ENCODE data around the gene ODF2L.

The ODF2L gene

GRCh38 chr1:86423473-86423872 lies 27.4 kb upstream of the ODF2L start:
- no peak overlapping the region for H3K9ac ChIP-seq (ENCODE audit: low read depth, low read length)
- no peaks in the 10 kb centered on the region for H3K36me3 ChIP-seq (ENCODE audit: control insufficient read depth, insufficient read depth, low read length)
- no peaks in the 10 kb centered on the region for H3K9me3 ChIP-seq (ENCODE audit: control insufficient read depth, insufficient read depth, low read length)
- H3K27ac ChIP-seq (ENCODE audit: low read depth, low read length) = no peak overlapping the region
- H3K4me3 ChIP-seq (ENCODE audit: low read depth, low read length) = no peak overlapping the region
- no peaks in the 10 kb centered on the region for H3K27me3 ChIP-seq (ENCODE audit: control insufficient read depth, insufficient read depth, low read length)
- H3K4me1 ChIP-seq (ENCODE audit: control insufficient read depth, insufficient read depth, low read length) = no peaks in the 10 kb centered on the region

- Histone ChIP-seq H3K27me3 (ENCODE audit: control insufficient read depth, insufficient read depth, low read length) (no peaks in the 10 kb centered on the region), H3K9ac (ENCODE audit: low read depth, low read length) (no peak overlapping the region), H3K4me1 (ENCODE audit: control insufficient read depth, insufficient read depth, low read length) (no peaks in the 10 kb centered on the region), H3K27ac (ENCODE audit: low read depth, low read length) (no peak overlapping the region), H3K9me3 (ENCODE audit: control insufficient read depth, insufficient read depth, low read length) (no peaks in the 10 kb centered on the region), H3K36me3 (ENCODE audit: control insufficient read depth, insufficient read depth, low read length) (no peaks in the 10 kb centered on the region), H3K4me3 (ENCODE audit: low read depth, low read length) (no peak overlapping the region)
Measured at GRCh38 chr1:86421601-86422280, 25.6 kb upstream of the ODF2L start.

- no peaks in the 10 kb centered on the region for H3K36me3 ChIP-seq (ENCODE audit: control insufficient read depth, insufficient read depth, low read length)
- no peaks in the 10 kb centered on the region for H3K9me3 ChIP-seq (ENCODE audit: control insufficient read depth, insufficient read depth, low read length)
- H3K27ac ChIP-seq (ENCODE audit: low read depth, low read length) = no peak overlapping the region
- no peak overlapping the region for H3K9ac ChIP-seq (ENCODE audit: low read depth, low read length)
- no peaks in the 10 kb centered on the region for H3K27me3 ChIP-seq (ENCODE audit: control insufficient read depth, insufficient read depth, low read length)
- no peak overlapping the region for H3K4me3 ChIP-seq (ENCODE audit: low read depth, low read length)
- H3K4me1 ChIP-seq (ENCODE audit: control insufficient read depth, insufficient read depth, low read length) = no peaks in the 10 kb centered on the region
Measured at GRCh38 chr1:86419277-86419903, 23.3 kb upstream of the ODF2L start.

GRCh38 chr1:86416343-86416742 lies 20.2 kb upstream of the ODF2L start:
- Histone ChIP-seq H3K4me3 (ENCODE audit: low read depth, low read length) (no peak overlapping the region), H3K9ac (ENCODE audit: low read depth, low read length) (no peak overlapping the region), H3K36me3 (ENCODE audit: control insufficient read depth, insufficient read depth, low read length) (no peaks in the 10 kb centered on the region), H3K27ac (ENCODE audit: low read depth, low read length) (no peak overlapping the region), H3K27me3 (ENCODE audit: control insufficient read depth, insufficient read depth, low read length) (no peaks in the 10 kb centered on the region), H3K4me1 (ENCODE audit: control insufficient read depth, insufficient read depth, low read length) (no peaks in the 10 kb centered on the region), H3K9me3 (ENCODE audit: control insufficient read depth, insufficient read depth, low read length) (no peaks in the 10 kb centered on the region)

- Histone ChIP-seq H3K9ac (ENCODE audit: low read depth, low read length) (no peak overlapping the region), H3K27ac (ENCODE audit: low read depth, low read length) (no peak overlapping the region), H3K4me3 (ENCODE audit: low read depth, low read length) (no peak overlapping the region), H3K9me3 (ENCODE audit: control insufficient read depth, insufficient read depth, low read length) (no peaks in the 10 kb centered on the region), H3K4me1 (ENCODE audit: control insufficient read depth, insufficient read depth, low read length) (no peaks in the 10 kb centered on the region), H3K27me3 (ENCODE audit: control insufficient read depth, insufficient read depth, low read length) (no peaks in the 10 kb centered on the region), H3K36me3 (ENCODE audit: control insufficient read depth, insufficient read depth, low read length) (no peaks in the 10 kb centered on the region)
Measured at GRCh38 chr1:86410879-86411278, 14.8 kb upstream of the ODF2L start.

GRCh38 chr1:86409416-86410021 lies 13.4 kb upstream of the ODF2L start:
- Histone ChIP-seq H3K9me3 (ENCODE audit: control insufficient read depth, insufficient read depth, low read length) (no peaks in the 10 kb centered on the region), H3K4me1 (ENCODE audit: control insufficient read depth, insufficient read depth, low read length) (no peaks in the 10 kb centered on the region), H3K27ac (ENCODE audit: low read depth, low read length) (no peak overlapping the region), H3K36me3 (ENCODE audit: control insufficient read depth, insufficient read depth, low read length) (no peaks in the 10 kb centered on the region), H3K9ac (ENCODE audit: low read depth, low read length) (no peak overlapping the region), H3K27me3 (ENCODE audit: control insufficient read depth, insufficient read depth, low read length) (no peaks in the 10 kb centered on the region), H3K4me3 (ENCODE audit: low read depth, low read length) (no peak overlapping the region)

GRCh38 chr1:86396498-86396890 lies 371 bp upstream of the ODF2L start:
- H3K4me3 ChIP-seq (ENCODE audit: low read depth, low read length) = peak overlapping the region; percentile 71
- no peaks in the 10 kb centered on the region for H3K36me3 ChIP-seq (ENCODE audit: control insufficient read depth, insufficient read depth, low read length)
- H3K27ac ChIP-seq (ENCODE audit: low read depth, low read length) = peak overlapping the region; percentile 82
- H3K27me3 ChIP-seq (ENCODE audit: control insufficient read depth, insufficient read depth, low read length) = no peaks in the 10 kb centered on the region
- H3K9ac ChIP-seq (ENCODE audit: low read depth, low read length) = peak overlapping the region; percentile 54; the same call in 1 of the 2 replicates
- no peaks in the 10 kb centered on the region for H3K9me3 ChIP-seq (ENCODE audit: control insufficient read depth, insufficient read depth, low read length)
- peaks cover 7% of the 10 kb centered on the region for H3K4me1 ChIP-seq (ENCODE audit: control insufficient read depth, insufficient read depth, low read length)

- Histone ChIP-seq H3K4me1 (ENCODE audit: control insufficient read depth, insufficient read depth, low read length) (peaks cover 7% of the 10 kb centered on the region), H3K9ac (ENCODE audit: low read depth, low read length) (no peak overlapping the region), H3K9me3 (ENCODE audit: control insufficient read depth, insufficient read depth, low read length) (no peaks in the 10 kb centered on the region), H3K36me3 (ENCODE audit: control insufficient read depth, insufficient read depth, low read length) (no peaks in the 10 kb centered on the region), H3K4me3 (ENCODE audit: low read depth, low read length) (peak overlapping the region; percentile 27; the same call in 1 of the 2 replicates), H3K27ac (ENCODE audit: low read depth, low read length) (no peak overlapping the region), H3K27me3 (ENCODE audit: control insufficient read depth, insufficient read depth, low read length) (no peaks in the 10 kb centered on the region)
Measured at GRCh38 chr1:86394416-86394815, 1.7 kb downstream of the ODF2L start.

- Histone ChIP-seq H3K9me3 (ENCODE audit: control insufficient read depth, insufficient read depth, low read length) (no peaks in the 10 kb centered on the region), H3K36me3 (ENCODE audit: control insufficient read depth, insufficient read depth, low read length) (no peaks in the 10 kb centered on the region), H3K27me3 (ENCODE audit: control insufficient read depth, insufficient read depth, low read length) (no peaks in the 10 kb centered on the region), H3K4me1 (ENCODE audit: control insufficient read depth, insufficient read depth, low read length) (no peaks in the 10 kb centered on the region; the same call in 1 of the 2 replicates), H3K4me3 (ENCODE audit: low read depth, low read length) (no peak overlapping the region), H3K9ac (ENCODE audit: low read depth, low read length) (no peak overlapping the region), H3K27ac (ENCODE audit: low read depth, low read length) (no peak overlapping the region)
Measured at GRCh38 chr1:86389307-86389706, 6.8 kb downstream of the ODF2L start.

GRCh38 chr1:86388777-86389176 lies 7.3 kb downstream of the ODF2L start:
- no peaks in the 10 kb centered on the region for H3K9me3 ChIP-seq (ENCODE audit: control insufficient read depth, insufficient read depth, low read length)
- no peaks in the 10 kb centered on the region for H3K27me3 ChIP-seq (ENCODE audit: control insufficient read depth, insufficient read depth, low read length)
- no peaks in the 10 kb centered on the region; the same call in 1 of the 2 replicates for H3K4me1 ChIP-seq (ENCODE audit: control insufficient read depth, insufficient read depth, low read length)
- no peak overlapping the region for H3K9ac ChIP-seq (ENCODE audit: low read depth, low read length)
- no peaks in the 10 kb centered on the region for H3K36me3 ChIP-seq (ENCODE audit: control insufficient read depth, insufficient read depth, low read length)
- H3K4me3 ChIP-seq (ENCODE audit: low read depth, low read length) = no peak overlapping the region
- H3K27ac ChIP-seq (ENCODE audit: low read depth, low read length) = no peak overlapping the region

- H3K4me3 ChIP-seq (ENCODE audit: low read depth, low read length) = no peak overlapping the region
- no peaks in the 10 kb centered on the region; the same call in 1 of the 2 replicates for H3K4me1 ChIP-seq (ENCODE audit: control insufficient read depth, insufficient read depth, low read length)
- no peaks in the 10 kb centered on the region for H3K9me3 ChIP-seq (ENCODE audit: control insufficient read depth, insufficient read depth, low read length)
- no peaks in the 10 kb centered on the region for H3K27me3 ChIP-seq (ENCODE audit: control insufficient read depth, insufficient read depth, low read length)
- no peak overlapping the region for H3K9ac ChIP-seq (ENCODE audit: low read depth, low read length)
- no peaks in the 10 kb centered on the region for H3K36me3 ChIP-seq (ENCODE audit: control insufficient read depth, insufficient read depth, low read length)
- no peak overlapping the region for H3K27ac ChIP-seq (ENCODE audit: low read depth, low read length)
Measured at GRCh38 chr1:86387916-86388627, 8.1 kb downstream of the ODF2L start.
